Testis (tissue), 3 donors: Measurements from ENCODE around the gene ATP10A. TPM values are rescaled to one million over a fixed set of nuclear protein-coding genes. Genes with fewer than 3 reads are reported as not detected.

ENCODE experiments used
- DNase-seq: peaks from one replicate; pipeline ENCODE4 v3.0.0-alpha.2; 2019
- H3K27ac ChIP-seq, 2 donors: fragments of 200-600 bp; sonication (generic); one replicate each; pipeline ENCODE4 v1.5.1; 2019
- H3K27me3 ChIP-seq: fragments of 200-600 bp; sonication (generic); one replicate; pipeline ENCODE4 v1.5.1; 2019
- H3K36me3 ChIP-seq: fragments of 200-600 bp; sonication (generic); one replicate; pipeline ENCODE4 v1.5.1; 2017; ENCODE audit warnings: low read depth; ENCODE audit errors: missing control alignments
- H3K4me1 ChIP-seq: fragments of 200-600 bp; sonication (generic); one replicate; pipeline ENCODE4 v1.5.1; 2019
- H3K4me3 ChIP-seq, 2 donors: fragments of 200-600 bp; sonication (generic); one replicate each; pipeline ENCODE4 v1.5.1; 2017 to 2019
- H3K9me3 ChIP-seq: fragments of 200-600 bp; sonication (generic); one replicate; pipeline ENCODE4 v1.5.1; 2017
- CTCF ChIP-seq, 3 experiments: fragments of 450-650 bp in 2 of 3; fragments of 200-600 bp in 1 of 3; sonication (generic) in 1 of 3; IDR thresholded peaks; one replicate each; pipeline ENCODE4 v1.5.1; 2016 to 2019; ENCODE audit warnings: antibody characterized with exemption in 3 of 3, mild to moderate bottlenecking in 2 of 3, moderate library complexity in 1 of 3
- POLR2A ChIP-seq: fragments of 450-650 bp; IDR thresholded peaks from one replicate; pipeline ENCODE4 v1.6.1; 2017; ENCODE audit warnings: antibody characterized with exemption, mild to moderate bottlenecking, moderate library complexity
- WGBS, 2 donors: methylation state at CpG; one replicate each; pipeline ENCODE4 v1.1.5; 2018; 5-methylcytosine and 5-hydroxymethylcytosine counted together
- intact Hi-C: fragments of 100-400 bp; cut with DNase I; formaldehyde crosslinking; loops from one replicate; pipeline ENCODE4 v1.15.1; 2023; ENCODE audit warnings: low total_unique reads
- polyA plus RNA-seq: library from polyadenylated mRNA; stranded (reverse); fragments of 350-450 nt; fragmentation: Illumina TruSeq; extraction: RNeasy Lipid Tissue Mini Kit (QIAGEN cat#74804); gene quantifications from one replicate; pipeline ENCODE4 v1.2.3, GENCODE V29; 2014; ENCODE audit warnings: low read depth, low replicate concordance; ENCODE audit not compliant: insufficient read depth
- total RNA-seq, 2 donors: library from RNA; depleted of rRNA; stranded (reverse); fragments of >200 nt; gene quantifications; one replicate each; pipeline ENCODE4 v1.2.3, GENCODE V29; 2016

ATP10A gene
- total and polyA plus RNA-seq, 3 donors from 2014 or later = 13.6 to 26.5 (median 22.8) TPM

- no peak overlapping the region for H3K27ac ChIP-seq
- no peaks in the 10 kb centered on the region for H3K36me3 ChIP-seq
- intact Hi-C loops = no loop called here
- TF ChIP-seq POLR2A = no peak
- no peak for TF ChIP-seq CTCF (IDR thresholded peaks at IDR 0.05)
- peaks cover 21% of the 10 kb centered on the region for H3K4me1 ChIP-seq
- H3K27me3 ChIP-seq = no peaks in the 10 kb centered on the region
- H3K9me3 ChIP-seq = no peaks in the 10 kb centered on the region
- H3K4me3 ChIP-seq = no peak overlapping the region
- no peak for DNase-seq
- WGBS, 2 donors = 85 to 91% methylated on average over 11 of the region's 11 CpGs
Measured at GRCh38 chr15:25668236-25668795, 194.8 kb downstream of the ATP10A start.

- Histone ChIP-seq H3K4me1 (peaks cover 21% of the 10 kb centered on the region), H3K27me3 (no peaks in the 10 kb centered on the region), H3K36me3 (no peaks in the 10 kb centered on the region), H3K4me3 (no peak overlapping the region), H3K27ac (no peak overlapping the region), H3K9me3 (no peaks in the 10 kb centered on the region)
- intact Hi-C loops = no loop called here
- 65 to 74% methylated on average over 8 to 13 of the region's 13 CpGs for WGBS, 2 donors
- DNase-seq = no peak
- no peak for TF ChIP-seq CTCF (IDR thresholded peaks at IDR 0.05)
Measured at GRCh38 chr15:25667829-25668228, 195.3 kb downstream of the ATP10A start.

GRCh38 chr15:25665913-25666312 is 197.2 kb downstream of the ATP10A start:
- WGBS, 2 donors = 90 to 91% methylated on average over 3 of the region's 3 CpGs
- Histone ChIP-seq H3K9me3 (no peaks in the 10 kb centered on the region), H3K36me3 (no peaks in the 10 kb centered on the region), H3K4me1 (peaks cover 17% of the 10 kb centered on the region), H3K27ac (no peak overlapping the region), H3K27me3 (no peaks in the 10 kb centered on the region), H3K4me3 (no peak overlapping the region)
- no peak for DNase-seq
- intact Hi-C loops = no loop called here
- no peak for TF ChIP-seq POLR2A
- no peak for TF ChIP-seq CTCF (IDR thresholded peaks at IDR 0.05)

GRCh38 chr15:25664761-25665160 is 198.4 kb downstream of the ATP10A start:
- H3K27me3 ChIP-seq = no peaks in the 10 kb centered on the region
- H3K27ac ChIP-seq = no peak overlapping the region
- intact Hi-C loops = no loop called here
- TF ChIP-seq POLR2A (no peak), CTCF (IDR thresholded peaks at IDR 0.05) (no peak)
- no peak for DNase-seq
- 76 to 87% methylated on average over 5 of the region's 5 CpGs for WGBS, 2 donors
- H3K9me3 ChIP-seq = no peaks in the 10 kb centered on the region
- H3K4me1 ChIP-seq = peaks cover 6% of the 10 kb centered on the region
- no peak overlapping the region for H3K4me3 ChIP-seq
- H3K36me3 ChIP-seq = no peaks in the 10 kb centered on the region

- no peak overlapping the region for H3K27ac ChIP-seq
- intact Hi-C loops = no loop called here
- no peak overlapping the region for H3K4me3 ChIP-seq
- WGBS, 2 donors = 90 to 95% methylated on average over 5 of the region's 5 CpGs
- no peak for DNase-seq
- no peaks in the 10 kb centered on the region for H3K27me3 ChIP-seq
- TF ChIP-seq CTCF (IDR thresholded peaks at IDR 0.05) = no peak
- TF ChIP-seq POLR2A = no peak
- no peaks in the 10 kb centered on the region for H3K4me1 ChIP-seq
- no peaks in the 10 kb centered on the region for H3K9me3 ChIP-seq
- no peaks in the 10 kb centered on the region for H3K36me3 ChIP-seq
Measured at GRCh38 chr15:25663515-25663914, 199.6 kb downstream of the ATP10A start.
